Measurements from ENCODE around the gene RNF40. TPM values are rescaled to one million over a fixed set of nuclear protein-coding genes. Genes with fewer than 3 reads are reported as not detected.

The RNF40 gene
- total RNA-seq, 1 donor = 88.3 TPM

- Histone ChIP-seq H3K27ac (ENCODE audit: low read depth, low read length) (no peak overlapping the region), H3K36me3 (ENCODE audit: insufficient read depth, low read length) (peaks cover 70% of the 10 kb centered on the region), H3K79me2 (ENCODE audit: insufficient read depth, low read length) (no peaks in the 10 kb centered on the region), H3K9me3 (ENCODE audit: low read depth, low read length) (no peaks in the 10 kb centered on the region), H4K20me1 (ENCODE audit: insufficient read depth, low read length) (peaks cover 7% of the 10 kb centered on the region), H3K27me3 (ENCODE audit: insufficient read depth, low read length) (no peaks in the 10 kb centered on the region), H3K4me1 (ENCODE audit: insufficient read depth, low read length) (peaks cover 10% of the 10 kb centered on the region), H3K4me3 (ENCODE audit: insufficient read depth, low read length) (no peak overlapping the region), H3K4me2 (ENCODE audit: insufficient read depth, low read length) (no peak overlapping the region), H2AFZ (ENCODE audit: low read length) (no peak overlapping the region)
- no peak for TF ChIP-seq CTCF (IDR thresholded peaks at IDR 0.05; ENCODE audit: extremely low read depth, low read depth, low read length)
- DNase-seq (ENCODE audit: insufficient read length, low spot score, missing footprints) = peak; percentile 43
Observed at GRCh38 chr16:30771726-30772125, 9.6 kb downstream of the RNF40 start.

- Histone ChIP-seq H3K36me3 (ENCODE audit: insufficient read depth, low read length) (peaks cover 50% of the 10 kb centered on the region), H3K27me3 (ENCODE audit: insufficient read depth, low read length) (no peaks in the 10 kb centered on the region), H3K4me2 (ENCODE audit: insufficient read depth, low read length) (no peak overlapping the region), H3K79me2 (ENCODE audit: insufficient read depth, low read length) (no peaks in the 10 kb centered on the region), H3K9me3 (ENCODE audit: low read depth, low read length) (no peaks in the 10 kb centered on the region), H3K27ac (ENCODE audit: low read depth, low read length) (no peak overlapping the region), H2AFZ (ENCODE audit: low read length) (no peak overlapping the region), H3K4me1 (ENCODE audit: insufficient read depth, low read length) (peaks cover 14% of the 10 kb centered on the region), H4K20me1 (ENCODE audit: insufficient read depth, low read length) (peaks cover 3% of the 10 kb centered on the region), H3K4me3 (ENCODE audit: insufficient read depth, low read length) (no peak overlapping the region)
- no peak for TF ChIP-seq CTCF (IDR thresholded peaks at IDR 0.05; ENCODE audit: extremely low read depth, low read depth, low read length)
- DNase-seq (ENCODE audit: insufficient read length, low spot score, missing footprints) = peak; percentile 54
Observed at GRCh38 chr16:30773826-30774225, 11.7 kb downstream of the RNF40 start.

- peak overlapping the region; percentile 92 for H3K4me2 ChIP-seq (ENCODE audit: insufficient read depth, low read length)
- peaks cover 3% of the 10 kb centered on the region for H4K20me1 ChIP-seq (ENCODE audit: insufficient read depth, low read length)
- H3K9me3 ChIP-seq (ENCODE audit: low read depth, low read length) = no peaks in the 10 kb centered on the region
- peaks cover 44% of the 10 kb centered on the region for H3K36me3 ChIP-seq (ENCODE audit: insufficient read depth, low read length)
- H3K4me3 ChIP-seq (ENCODE audit: insufficient read depth, low read length) = peak overlapping the region; percentile 89
- no peaks in the 10 kb centered on the region for H3K27me3 ChIP-seq (ENCODE audit: insufficient read depth, low read length)
- no peaks in the 10 kb centered on the region for H3K79me2 ChIP-seq (ENCODE audit: insufficient read depth, low read length)
- TF ChIP-seq CTCF (IDR thresholded peaks at IDR 0.05; ENCODE audit: extremely low read depth, low read depth, low read length) = no peak
- peak; percentile 75 for DNase-seq (ENCODE audit: insufficient read length, low spot score, missing footprints)
- H3K27ac ChIP-seq (ENCODE audit: low read depth, low read length) = peak overlapping the region; percentile 74
- H2AFZ ChIP-seq (ENCODE audit: low read length) = peak overlapping the region; percentile 66
- peaks cover 14% of the 10 kb centered on the region for H3K4me1 ChIP-seq (ENCODE audit: insufficient read depth, low read length)
Observed at GRCh38 chr16:30774367-30775130, 12.4 kb downstream of the RNF40 start.

GRCh38 chr16:30775131-30775391 is 12.9 kb downstream of the RNF40 start:
- peak overlapping the region; percentile 89 for H3K4me3 ChIP-seq (ENCODE audit: insufficient read depth, low read length)
- no peaks in the 10 kb centered on the region for H3K9me3 ChIP-seq (ENCODE audit: low read depth, low read length)
- peaks cover 3% of the 10 kb centered on the region for H4K20me1 ChIP-seq (ENCODE audit: insufficient read depth, low read length)
- H3K79me2 ChIP-seq (ENCODE audit: insufficient read depth, low read length) = no peaks in the 10 kb centered on the region
- H2AFZ ChIP-seq (ENCODE audit: low read length) = peak overlapping the region; percentile 66
- H3K27ac ChIP-seq (ENCODE audit: low read depth, low read length) = peak overlapping the region; percentile 74
- no peak for TF ChIP-seq CTCF (IDR thresholded peaks at IDR 0.05; ENCODE audit: extremely low read depth, low read depth, low read length)
- peaks cover 43% of the 10 kb centered on the region for H3K36me3 ChIP-seq (ENCODE audit: insufficient read depth, low read length)
- peaks cover 14% of the 10 kb centered on the region for H3K4me1 ChIP-seq (ENCODE audit: insufficient read depth, low read length)
- no peaks in the 10 kb centered on the region for H3K27me3 ChIP-seq (ENCODE audit: insufficient read depth, low read length)
- H3K4me2 ChIP-seq (ENCODE audit: insufficient read depth, low read length) = peak overlapping the region; percentile 92
- no peak for DNase-seq (ENCODE audit: insufficient read length, low spot score, missing footprints)
